ENCODE data around the gene TNIK.
"Not testable (repeated sequence)": the region's sequence is repeated elsewhere in the genome, so short reads cannot be mapped to it uniquely, and the experiment has no call there.

TNIK gene

DNA sequence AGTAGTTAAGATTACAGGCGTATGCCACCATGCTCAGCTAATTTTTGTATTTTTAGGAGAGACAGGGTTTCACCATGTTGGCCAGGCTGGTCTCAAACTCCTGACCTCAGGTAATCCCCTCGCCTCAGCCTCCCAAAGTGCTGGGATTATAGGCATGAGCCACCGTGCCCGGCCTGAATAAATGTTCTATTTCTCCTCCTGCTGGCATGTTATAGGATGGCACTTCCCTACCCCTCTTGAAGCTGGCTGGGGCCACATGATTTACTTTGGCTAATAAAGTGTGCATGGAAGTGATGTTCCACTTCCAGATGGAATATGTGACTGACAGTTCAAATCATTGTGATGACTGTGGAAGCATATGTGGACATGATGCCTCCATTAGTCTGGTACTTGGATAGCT, 77.9 kb downstream of the TNIK start:
- not testable (repeated sequence) for DNase-seq

DNA sequence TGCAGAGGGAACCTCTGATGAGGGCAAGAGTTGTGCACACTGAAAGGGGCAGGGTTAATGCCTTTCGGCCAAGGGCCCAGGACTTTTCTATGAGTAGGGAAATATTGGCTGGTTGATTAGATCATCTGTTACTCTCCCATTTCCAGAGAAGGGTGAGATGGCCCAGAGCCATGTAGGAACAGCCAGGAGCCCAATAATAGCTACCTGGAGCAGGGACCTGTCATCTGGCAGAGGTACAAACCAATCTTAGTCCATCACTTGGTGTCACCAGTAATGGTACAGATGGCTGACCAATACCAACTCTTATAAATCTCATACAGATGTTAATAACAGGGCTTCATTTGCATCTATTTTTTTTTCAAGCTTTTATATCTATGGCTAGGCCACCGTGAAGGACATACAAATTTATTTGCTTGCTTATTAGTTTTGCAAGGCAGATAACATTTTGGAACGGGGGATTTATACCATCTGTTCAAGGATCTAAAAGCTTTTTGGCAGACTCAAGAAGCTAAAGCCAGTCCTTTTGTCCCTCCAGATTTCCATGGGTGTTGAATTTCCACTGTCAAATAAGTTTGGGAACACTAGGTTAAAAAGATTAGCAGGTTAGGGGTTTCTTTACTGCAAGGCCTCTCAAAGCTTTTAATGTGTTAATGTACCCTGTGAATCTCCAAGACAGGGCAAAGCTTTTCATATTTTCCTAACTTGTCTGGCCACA, 79.3 kb downstream of the TNIK start:
- DNase-seq, result no peak

DNA sequence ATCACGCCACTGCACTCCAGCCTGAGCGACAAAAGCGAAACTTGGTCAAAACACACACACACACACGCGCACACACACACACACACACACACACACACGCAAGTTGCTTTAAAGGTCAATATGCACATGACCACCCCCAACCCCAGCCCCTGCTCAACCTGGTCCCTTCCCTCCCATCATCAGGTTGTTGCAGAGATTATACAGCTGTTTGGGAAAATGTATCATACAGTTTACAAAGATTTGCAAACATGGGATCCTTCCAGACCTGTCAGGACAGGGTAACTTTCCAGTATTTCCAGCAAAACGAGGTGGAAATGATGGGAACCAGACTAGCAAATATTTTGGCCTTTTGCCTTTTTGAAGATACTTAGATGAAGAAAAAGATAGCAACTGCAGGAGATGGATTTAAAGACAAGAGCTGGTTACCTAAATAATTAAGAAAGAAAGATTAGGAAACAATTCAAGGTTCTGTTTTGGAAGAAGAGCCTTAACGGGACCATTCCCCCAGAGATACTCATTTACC, 80.2 kb downstream of the TNIK start:
- DNase-seq, result no peak

DNA sequence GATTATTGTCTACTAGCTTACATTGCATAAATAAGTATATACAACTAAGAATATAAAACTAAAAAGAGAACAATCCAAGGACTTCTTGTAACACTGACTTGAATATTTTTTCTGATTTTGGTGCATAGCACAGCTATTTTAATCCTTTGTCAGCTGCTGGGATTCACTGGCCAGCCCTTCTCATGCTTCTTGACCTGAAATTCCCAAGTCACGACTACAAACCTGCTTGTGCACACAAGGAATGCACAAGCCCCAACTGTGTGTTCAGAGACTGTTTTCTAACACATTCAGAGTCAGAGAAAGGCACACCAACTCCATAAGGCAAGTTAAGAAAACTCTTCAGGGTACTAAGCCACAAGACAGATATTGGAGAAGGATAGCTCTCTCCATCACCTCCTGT, 80.9 kb downstream of the TNIK start:
- DNase-seq, result no peak

DNA sequence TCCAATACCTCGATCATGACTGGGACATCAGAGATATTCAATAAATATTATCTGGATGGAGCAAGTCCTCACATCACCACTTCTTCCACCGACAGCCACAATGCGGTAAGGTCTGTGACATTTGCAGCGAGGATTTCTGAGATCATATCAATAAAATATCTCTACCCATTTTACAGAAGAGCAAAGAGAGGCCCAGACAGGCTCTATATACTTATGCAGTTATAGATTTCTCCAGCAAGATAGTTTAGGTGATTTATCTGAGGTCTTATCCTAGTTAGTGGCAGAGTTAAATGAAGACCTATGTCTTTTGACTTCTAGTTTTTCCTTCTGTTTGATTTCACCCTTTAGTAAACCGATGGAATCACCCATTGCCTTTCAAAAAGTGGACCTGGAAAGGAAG, 81.6 kb downstream of the TNIK start:
- no peak for DNase-seq

DNA sequence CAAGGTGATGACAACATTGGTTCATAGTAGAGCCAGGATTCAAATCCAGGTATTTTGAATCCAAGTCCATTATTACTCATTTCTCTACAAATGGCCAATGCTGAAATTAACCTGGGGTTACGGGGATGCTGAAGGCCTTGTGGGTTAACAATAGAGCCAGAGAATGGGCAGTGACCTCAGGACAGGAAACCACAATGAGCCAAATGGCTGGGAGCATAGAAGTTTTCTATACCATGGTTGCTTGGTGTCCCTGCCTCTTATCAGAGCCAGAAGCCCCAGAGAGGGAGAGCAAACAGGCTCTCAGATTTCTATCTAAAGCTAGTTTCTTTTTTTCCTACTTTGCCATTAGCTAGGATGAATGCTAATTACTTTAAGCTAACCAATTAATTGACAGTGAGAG, 82.3 kb downstream of the TNIK start:
- DNase-seq, result no peak

DNA sequence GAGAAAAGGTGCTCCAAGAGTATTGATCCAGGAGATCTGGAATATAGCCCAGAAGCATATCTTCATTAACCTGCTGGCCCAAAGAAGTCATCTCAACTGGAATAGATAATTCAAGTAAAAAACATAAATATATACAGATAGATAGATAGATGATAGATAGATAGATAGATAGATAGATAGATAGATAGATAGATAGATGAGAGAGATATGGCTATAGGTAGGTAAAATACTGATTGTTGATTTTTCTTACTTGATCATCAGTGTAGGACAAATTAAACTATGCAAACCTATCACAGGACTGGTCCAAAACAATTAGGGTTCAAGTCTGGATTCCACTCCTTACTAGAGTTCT, 83.6 kb downstream of the TNIK start:
- no peak for DNase-seq

DNA sequence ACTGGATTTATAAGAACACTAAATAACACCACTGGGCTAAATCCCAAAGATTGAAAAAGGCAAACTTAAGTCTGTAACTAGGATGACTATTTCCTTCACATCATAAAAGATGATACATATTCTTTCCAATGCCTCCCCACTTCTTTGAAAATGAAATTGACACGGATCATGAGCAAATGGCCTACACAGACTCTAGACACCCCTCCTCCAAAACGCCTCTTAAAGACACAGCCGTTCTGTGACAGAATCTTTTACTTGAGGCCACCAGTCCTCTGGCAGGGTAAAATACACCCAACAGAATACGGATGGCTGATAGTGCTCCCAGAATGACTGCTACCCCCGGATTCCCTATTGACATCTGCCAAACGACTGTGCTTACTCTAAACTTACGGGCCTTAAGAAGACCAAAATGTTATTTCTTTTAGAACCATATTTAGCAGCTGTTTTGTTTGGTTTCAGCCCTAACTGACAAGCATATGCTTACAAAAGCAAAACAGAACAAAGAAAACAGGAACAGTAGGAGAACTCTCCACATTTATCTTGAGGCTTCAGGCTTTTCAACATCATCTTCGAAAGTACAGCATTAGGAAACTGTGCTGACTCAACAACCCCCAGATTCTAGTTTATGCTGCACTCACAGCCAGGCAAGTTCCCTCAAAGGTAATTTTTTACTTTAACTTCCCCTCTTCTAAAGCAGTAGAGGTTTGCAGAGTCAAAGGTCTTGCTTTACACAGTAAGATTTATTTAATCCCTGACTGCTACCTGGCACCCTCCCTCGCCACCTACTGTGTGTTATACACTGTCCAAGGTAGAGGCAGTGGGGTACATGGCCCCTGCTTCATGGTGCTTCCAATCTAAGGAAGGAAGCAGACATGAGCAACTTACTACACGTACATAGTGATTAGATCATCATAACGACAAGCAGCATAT, 84.3 kb downstream of the TNIK start:
- DNase-seq, result no peak

DNA sequence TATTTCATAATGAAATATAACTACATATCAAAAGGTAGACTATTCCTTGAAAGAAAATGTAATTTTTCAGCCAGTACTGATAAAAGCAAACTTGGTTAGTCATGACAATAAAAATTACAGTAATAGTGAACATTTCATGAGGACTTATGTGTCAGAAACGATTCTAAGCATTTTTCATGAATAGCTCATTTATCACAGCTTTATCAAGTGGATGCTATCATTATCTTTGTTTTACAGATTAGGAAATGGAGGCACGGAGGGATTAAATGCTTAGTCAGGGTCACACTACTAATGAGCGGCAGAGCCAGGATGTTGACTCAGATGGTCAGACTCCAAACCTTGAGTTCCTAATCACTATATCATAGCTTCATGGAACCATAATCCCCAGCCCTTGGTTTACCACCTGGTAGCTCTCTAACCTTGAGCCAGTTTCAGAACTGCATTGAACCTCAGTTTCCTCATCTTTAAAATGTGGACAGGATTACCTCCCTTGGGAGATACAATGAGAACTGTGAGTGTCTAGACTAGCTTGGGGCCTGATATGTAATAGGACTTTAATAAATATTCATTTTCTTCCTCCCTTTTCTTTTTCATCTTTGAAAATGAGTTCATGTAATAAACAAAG, 85.4 kb downstream of the TNIK start:
- DNase-seq, result no peak

DNA sequence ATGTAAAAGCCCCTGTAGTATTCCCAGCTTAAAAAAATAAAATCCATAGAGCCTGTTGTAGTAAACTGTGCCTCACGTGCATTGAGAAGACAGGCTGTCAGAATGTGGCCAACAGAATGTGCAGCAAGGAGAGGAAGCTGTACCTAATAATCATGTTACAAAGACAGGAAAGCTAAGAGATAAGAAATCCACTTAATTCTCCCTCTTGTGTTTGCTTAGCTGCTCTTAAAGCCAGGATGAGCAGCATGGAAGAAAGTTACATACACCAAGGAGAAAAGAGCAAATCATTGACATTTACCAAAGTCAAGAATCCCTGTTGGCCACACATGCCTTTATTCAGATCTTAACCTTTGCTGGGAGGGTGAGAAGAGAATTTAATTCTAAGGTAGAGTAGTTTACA, 85.9 kb downstream of the TNIK start:
- DNase-seq, result no peak

DNA sequence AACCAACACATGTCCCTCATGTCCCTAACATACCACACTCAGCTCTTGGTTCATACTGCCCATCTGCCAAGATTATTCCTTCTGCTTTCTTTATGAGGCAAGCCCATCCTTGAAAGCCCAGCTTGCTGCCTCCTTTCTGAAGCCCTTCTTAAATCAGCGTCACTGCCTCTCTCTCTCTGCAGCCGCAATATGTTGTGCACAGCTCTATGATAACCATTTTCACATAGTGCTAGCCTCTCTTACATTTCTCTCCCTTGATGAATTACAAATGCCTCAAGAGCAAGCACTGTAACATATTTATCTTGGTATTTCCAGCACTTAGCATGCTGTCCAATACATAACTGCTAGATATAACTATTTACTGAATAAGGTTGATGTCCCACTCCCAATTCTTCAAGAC, 86.5 kb downstream of the TNIK start:
- DNase-seq, result no peak

DNA sequence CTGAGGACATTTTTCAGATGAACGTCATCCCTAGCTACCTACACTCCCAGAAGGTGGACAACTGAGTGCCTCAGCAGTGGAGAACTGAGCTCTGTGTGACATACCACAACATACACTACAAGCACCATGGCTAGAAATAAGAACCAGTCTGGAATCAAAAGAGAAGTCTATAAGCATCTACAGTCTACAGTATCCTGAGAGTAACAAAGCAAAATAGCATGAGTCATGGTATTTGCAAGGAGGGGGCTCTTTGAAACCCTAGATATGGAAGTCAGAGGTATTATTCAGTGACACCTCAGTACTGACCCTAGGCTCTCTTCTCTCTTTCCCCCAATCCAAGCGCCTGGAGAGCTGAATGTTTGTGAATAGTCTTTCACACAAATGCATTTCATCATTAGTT, 87.5 kb downstream of the TNIK start:
- DNase-seq, result no peak

DNA sequence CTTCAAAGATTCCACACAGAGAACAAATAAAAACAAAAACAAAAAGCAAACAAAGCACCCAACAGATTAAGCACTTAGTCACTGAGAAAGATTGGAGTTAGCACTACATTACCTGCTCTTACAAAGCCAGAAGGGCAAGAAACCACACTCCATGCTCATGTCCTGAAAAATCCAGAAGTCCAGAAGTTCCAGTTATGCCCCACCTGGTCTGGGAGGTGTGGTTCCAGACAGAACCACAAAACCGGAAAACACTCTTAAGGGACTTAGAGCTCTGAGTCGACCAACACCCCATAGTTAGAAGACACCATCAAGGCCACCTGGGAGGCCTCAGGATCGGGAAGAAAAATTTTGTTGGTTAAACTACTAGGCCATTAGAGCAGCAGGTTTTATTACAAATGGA, 88.9 kb downstream of the TNIK start:
- no peak for DNase-seq

DNA sequence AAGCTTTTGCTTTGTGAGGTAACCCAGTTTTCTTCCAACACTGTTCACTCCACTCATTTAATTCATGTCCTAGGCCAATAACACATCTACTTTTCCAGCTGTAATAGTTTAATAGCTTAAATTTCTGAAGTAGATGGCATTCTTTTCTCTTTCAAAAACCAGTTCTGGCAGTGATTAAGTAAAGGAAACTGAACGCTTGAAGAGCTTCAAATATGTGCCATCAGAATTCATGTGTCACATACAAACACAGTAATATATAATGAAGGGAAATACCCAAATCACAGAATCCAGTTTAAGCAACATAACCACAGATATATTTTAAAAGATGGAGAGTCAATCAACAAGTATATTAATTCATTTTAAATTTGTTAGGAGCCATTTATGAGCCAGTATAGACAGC, 91.0 kb downstream of the TNIK start:
- DNase-seq, result no peak

DNA sequence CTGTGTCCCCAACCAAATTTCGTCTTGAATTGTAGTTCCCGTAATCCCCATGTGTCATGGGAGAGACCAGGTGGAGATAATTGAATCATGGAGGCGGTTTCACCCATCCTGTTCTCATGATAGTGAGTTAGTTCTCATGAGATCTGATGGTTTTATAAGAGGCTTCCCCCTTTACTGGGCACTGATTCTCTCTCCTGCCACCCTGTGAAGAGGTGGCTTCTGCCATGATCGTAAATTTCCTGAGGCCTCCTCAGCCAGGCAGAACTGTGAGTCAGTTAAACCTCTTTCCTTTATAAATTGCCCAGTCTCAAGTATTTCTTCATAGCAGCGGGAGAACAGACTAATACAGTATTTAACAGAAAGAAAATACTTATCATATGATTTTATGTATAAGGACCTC, 93.5 kb downstream of the TNIK start:
- DNase-seq, result not testable (repeated sequence)

DNA sequence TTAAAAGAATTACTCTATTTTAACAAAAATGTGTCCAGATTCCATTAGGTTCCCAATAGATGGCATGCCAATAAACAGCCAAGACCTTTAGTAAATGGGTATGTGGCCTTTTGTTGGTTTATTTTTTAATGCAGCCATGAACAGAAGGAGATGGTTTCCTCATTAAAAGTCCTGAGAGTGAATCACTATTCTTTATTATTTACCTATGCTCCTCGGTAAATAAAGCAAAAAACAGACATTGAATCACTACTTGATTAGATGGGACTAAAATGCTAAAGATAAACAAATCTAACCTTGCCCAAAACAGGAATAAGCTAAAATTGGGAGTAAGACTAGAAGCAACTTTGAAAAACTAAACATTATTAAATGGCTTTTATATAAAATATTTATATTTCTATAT, 94.2 kb downstream of the TNIK start:
- DNase-seq, result no peak

DNA sequence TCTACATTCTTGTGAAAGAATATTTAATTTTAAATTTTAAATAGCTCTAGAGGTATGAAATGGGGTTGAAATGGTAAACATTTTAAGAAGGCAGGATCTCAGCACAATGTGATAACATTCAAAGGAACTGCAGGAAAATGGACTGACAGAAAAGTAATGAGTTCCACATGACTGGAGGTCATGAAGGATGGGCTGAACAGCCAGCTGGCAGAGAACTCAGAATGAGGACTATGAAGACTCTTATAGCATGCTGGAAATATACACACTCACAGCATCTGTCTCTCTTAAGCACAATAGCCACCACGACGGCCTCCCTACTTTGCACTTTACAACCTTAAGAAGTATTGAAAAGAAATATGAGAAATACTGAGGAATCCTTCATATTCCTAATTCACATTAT, 94.7 kb downstream of the TNIK start:
- DNase-seq, result no peak

DNA sequence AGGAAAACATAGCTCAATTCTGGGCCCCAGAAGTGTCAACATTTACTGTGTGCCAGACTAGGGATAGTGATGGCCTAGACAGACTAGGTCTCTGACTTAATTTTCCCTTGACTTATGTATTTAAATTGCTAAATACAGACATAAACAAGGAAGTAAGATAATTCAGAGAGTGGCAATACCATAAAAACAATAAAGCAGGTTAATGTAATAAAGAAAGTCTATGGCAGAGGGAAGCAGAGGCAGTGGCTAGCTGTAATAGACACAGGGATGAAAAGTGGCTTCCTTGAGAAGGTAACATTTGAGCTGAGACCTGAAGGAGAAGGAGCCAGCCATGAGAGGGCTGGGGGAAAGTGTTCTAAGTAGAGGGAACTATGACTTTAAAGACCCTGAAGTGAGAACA, 95.7 kb downstream of the TNIK start:
- DNase-seq, result no peak

DNA sequence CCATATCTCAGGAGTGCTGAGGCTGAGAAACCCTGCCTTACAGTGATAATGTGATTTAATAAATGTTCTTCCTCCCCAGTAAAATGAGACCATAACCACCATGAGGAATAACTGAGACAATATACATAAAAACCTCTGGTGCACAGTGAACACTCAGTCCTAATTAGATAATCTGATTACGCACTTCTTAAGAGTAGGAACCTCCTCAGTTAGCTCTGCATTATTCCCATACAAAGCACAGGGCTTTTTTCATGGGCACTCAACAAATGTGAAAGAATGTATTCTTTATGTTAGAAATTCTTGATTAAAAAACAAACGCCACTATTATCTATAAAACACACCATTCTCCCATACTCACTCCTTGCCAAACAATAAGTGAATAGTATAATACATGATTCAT, 97.0 kb downstream of the TNIK start:
- no peak for DNase-seq

DNA sequence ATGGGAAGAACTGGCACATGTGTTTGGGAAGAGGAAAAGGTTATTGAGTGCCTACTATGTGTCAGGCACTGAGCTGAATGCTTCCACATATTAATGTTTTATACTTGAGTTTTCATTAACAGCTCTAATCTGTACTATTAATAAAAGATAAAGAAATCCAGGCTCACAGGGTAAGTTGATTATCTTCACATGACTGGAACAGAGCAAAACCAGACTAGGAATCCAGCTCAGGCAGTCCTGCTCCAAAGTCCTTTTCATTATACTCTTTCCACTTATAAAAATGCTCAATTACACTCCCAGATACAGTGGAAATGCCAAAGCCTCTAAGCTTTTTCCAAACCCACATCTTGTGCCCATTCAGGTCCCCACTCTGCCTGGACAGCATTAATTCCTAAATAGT, 97.6 kb downstream of the TNIK start:
- no peak for DNase-seq

DNA sequence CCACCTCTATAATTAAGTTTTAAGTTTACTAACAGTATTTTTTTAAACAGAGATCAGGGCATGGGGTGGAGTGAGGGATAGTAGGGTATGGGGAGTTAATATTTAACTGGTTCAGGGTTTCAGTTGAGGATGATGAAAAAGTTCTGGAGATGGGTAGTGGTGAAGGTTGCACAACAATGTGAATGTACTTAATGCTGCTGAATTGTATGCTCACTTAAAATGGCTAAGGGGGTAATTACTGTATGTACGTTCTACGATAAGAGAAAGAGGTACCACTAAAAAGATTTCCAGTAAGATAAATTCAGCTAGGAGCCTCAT, 101.4 kb downstream of the TNIK start:
- DNase-seq, result no peak

DNA sequence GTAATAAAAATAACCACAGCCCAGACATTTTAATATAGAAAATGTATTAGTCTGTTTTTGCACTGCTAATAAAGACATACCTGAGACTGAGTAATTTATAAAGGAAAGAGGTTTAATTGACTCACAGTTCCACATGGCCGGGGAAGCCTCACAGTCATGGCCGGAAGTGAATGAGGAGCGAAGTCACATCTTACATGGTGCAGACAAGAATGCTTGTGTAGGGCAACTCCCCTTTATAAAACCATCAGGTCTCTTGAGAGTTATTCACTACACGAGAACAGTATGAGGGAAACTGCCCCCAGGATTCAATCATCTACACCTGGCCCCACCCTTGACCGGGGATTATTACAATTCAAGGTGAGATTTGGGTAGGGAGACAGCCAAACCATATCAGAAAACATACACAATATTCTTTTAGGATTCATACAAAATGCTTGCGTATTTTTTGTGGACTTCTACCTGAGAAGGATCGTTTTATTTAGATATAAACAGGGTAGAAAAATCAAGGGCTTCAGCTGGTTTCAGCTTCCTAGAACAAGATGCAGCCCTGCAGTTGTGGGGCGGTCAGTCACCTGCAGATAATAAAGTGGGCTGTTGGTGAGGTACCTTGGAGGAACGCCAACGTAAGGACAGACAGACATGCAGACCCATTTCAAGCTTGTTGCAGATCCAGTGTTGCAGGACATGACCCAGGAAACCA, 101.9 kb downstream of the TNIK start:
- DNase-seq, result no peak

DNA sequence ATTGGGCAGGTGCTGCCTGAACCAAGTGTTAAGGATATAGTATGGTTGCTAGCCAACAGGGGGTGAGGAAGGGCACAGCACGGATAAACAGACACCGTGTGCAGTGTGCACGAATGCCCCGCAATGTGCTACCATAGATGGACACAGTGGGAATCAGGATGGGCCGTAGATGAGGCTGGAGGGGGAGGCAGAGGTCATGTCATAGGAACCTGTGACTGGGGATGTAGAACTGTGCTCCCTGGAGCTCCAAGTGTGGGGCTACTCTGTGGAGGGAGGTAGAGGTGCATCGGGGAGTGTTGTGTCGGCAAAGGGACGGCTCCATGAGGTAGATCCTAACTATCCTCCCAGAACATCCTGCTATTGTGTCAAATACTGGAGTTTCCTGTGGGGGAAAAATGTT, 102.5 kb downstream of the TNIK start:
- DNase-seq, result no peak

Data from CD4-positive, alpha-beta T cell treated with Interleukin-12 subunit alpha and Interleukin-12 subunit beta, for 1 hour (primary cell).